CMK (cell line): Measurements from ENCODE around the gene ZBTB22.

Experiments used
- DNase-seq: peaks from one replicate; pipeline ENCODE4 v3.0.0-alpha.2; 2010; ENCODE audit warnings: low read depth

Gene ZBTB22

DNA sequence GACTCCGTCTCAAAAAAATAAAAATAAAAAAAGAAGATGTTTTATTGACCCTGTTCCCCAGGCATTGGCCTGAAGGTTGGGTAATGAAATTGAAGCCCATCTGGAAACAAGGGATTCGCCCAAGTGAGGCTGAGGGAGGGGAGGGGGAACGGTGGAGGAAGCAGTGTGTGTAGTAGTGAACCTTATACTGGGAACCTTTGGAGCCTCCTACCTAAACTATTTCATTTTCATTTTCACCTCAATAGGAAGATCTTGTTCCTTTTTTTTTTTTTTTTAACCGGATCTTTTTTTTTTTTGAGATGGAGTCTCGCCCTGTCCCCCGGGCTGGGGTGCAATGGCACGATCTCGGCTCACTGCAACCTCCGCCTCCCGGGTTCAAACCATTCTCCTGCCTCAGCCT is 13.2 kb upstream of the ZBTB22 start:
- no peak for DNase-seq

DNA sequence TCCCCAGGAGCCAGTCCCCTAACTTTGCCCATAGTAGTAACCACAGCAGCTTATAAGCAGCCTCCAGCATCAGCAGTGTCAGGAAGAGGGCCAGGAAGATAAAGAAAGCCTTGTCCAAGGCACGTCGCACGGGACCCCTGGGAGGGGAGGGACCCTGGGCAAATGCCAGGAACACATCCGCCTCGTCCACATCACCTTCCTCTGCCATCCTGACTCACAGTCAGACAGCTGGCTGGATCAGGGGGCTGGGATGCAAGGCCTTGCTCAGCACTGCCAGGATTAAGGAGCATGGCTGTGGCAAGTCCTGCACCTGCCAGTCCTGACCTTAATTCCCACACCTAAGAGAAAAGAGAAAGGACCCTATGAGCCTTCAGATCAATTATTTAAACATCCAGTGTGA is 11.5 kb upstream of the ZBTB22 start:
- DNase-seq: no peak

DNA sequence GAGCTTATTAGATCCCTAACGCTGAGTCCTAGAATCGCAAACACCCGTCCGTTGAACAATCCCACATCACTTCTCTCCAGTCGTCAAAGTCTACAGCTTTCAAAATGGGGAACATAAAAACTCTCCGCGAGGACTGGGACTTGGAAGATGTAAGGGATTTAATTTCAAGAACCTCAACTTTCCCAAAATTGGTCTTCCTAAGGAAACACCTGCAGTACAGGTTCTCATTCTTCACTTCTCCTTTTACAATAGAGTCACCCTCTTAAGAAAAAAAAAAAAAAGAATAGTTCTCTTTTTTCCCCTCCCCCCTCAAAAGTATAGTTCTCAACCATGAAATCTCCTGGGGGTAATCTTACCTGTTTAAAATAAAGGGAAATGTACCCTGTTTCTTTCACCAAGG is 6.6 kb upstream of the ZBTB22 start:
- DNase-seq: no peak

DNA sequence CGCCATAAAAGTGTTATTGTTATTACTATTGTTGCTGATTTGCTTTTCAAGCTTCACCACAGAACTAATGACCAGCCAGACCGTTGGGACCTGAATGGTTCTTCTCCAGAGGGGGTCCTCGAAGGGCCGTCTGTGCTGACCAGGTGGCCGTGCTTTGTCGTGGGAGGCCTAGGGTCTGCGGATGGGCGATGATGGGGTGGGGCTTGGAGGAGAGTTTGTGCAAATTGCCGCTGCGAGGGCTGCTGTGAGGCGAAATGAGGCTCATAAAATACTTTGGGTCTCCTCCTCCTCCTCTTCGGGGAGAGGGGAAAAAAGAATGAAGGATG is 6.0 kb upstream of the ZBTB22 start:
- no peak for DNase-seq

DNA sequence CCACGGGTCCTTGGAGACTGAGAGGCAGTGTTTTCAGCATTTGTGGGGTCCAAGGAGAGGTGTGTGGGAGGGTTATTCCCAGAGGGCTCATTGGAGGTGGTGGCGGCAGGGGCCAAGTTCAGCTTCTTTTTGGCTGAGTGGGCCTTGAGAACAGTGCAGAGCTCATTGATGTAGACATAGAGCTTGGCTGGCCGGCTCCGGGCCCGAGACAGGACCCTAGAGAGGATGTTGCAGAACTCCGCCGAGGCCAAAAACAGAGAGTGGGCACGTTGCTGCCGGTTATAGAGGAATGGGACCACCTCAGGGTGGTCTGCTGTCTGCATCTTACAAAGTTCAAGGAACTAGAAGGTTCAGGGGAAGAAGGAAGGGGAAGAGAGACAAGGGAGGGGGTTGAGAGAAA is 3.7 kb upstream of the ZBTB22 start:
- DNase-seq: no peak

DNA sequence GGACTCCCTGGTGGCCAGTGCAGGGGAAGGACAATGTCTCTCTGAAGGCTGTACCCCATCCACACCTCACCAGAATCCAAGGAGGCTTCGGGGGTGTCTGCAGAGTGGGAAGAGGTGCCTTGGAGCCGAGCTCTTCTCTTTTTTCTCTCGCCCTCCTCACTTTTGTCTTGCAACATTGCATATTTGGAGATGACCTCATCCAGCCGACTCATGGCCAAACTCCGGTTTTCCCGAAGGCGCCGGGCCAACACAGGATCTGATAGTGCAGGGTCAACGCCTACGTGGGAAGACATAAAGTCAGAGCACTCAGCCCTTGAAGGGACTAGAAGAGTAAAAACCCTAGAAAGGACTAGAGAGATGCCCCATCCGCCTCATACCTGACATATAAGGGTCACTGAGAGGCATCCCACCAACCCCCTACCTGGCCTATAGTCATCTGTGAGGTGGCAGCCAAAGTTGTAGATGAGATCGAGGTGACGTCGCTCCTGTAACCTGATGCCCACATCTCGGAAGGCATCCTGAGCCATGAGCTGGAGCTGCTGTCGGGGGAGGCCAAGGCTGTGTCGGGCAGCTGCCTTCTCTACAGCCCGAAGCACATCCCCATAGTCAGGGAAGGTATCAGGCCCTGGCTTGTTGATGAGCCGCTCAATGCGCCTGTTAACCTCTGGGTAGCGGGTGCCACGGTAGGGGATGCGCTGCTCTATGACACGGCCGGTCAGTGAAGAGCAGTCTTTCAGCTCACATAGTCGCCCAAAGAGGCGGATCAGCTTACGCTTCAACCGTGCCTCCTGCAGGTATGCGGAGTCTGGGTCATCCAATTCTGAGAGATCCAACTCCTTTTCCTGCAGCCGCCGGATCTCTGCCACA is 3.0 kb upstream of the ZBTB22 start:
- no peak for DNase-seq

DNA sequence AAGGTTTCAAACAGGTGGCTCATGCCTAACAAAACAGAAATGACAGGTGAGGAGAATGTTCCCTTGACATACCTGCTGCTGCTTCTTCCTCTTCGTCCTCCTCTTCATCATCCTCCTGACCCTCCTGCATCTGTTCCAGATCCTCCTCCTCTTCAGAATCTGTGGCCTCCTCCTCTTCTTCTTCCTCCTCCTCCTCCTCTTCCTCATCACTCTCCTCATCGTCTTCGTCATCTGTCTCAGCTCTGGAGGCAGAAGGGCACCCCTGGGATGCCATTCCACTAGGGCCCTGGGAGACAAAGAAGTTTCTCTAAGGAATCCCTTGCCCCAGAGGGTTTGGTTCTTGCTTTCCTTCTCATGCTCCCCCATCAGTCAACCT is 2.4 kb upstream of the ZBTB22 start:
- DNase-seq: no peak

DNA sequence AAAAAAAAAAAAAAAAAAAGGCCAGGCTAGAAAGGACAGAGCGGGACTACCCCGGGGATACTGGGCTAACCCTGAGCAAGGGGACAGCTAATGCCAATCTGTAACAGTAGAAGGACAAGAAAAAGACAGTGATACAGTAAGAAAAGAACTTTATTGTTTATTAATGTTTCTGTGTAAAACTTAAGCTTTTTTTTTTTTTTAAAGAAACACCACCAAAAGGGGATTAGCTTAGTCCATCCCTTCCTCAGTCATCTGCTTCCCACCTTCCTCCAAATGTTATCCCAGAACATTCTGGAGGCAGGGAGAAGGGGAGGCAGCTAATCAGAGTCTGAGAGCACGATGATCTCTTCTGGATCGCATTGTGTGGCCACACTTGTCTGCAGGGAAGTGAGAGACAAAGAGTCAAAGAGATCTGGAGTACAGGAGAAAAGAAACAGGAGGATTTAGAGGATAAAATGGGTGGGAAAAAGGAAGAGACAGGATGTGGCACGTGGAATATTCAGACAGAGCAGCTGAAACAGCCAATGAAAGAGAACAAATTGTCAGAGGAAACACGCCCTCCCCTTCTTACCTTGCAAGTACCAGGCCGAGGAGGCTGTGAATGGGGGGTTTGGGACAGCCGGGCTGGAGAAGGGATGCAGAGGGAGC is 1.0 kb upstream of the ZBTB22 start:
- no peak for DNase-seq

DNA sequence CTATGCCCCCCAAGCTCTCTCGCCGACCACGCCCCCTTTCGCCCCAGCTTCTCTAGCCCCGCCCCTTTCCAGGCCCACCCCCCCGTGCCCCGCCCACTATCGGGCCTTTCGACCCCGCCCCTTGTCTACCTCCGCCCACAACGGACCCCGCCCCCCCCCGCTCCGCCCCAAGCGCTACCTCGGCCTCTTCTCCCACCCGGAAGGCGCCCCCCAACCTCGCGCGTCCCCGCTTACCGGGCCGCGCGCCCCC is 200 bp downstream of the ZBTB22 start:
- DNase-seq: no peak

DNA sequence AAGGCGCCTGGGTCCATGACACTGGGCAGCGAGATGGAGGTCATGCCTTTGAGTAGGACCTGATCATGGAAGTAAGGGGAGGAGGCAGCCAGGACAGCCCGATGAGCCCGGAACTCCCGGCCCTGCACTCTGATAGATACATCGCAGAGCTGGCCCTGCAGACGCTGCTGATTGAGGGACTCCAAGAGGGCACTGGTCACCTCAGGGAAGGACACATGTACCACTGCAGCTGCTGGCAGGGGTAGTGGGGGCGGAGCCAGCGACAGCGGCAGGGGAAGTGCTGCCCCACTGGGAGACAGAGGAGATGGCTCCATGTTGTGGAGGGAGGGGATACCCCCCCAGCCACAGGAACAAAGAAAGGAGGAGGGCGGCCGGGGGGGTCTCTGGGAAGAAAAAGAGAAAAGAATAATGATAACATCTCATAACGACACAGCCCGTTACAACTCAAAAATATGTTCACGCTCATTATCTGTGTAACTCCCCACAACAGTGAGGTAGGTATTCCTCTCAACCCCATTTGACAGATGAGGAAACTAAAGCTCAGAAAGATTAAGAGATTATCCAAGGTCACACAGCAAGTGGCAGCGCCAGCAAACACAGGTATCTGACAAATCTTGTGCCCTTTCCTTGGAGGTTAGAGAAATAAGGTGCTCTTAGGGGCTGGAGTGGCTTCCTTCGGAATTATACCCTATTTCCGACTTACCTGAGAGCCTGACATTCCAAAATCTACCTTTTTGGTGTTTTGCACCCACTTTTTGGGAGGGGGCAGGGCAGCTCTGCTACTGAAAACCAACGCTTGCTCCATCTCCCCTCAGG is 733 bp downstream of the ZBTB22 start:
- DNase-seq: no peak

DNA sequence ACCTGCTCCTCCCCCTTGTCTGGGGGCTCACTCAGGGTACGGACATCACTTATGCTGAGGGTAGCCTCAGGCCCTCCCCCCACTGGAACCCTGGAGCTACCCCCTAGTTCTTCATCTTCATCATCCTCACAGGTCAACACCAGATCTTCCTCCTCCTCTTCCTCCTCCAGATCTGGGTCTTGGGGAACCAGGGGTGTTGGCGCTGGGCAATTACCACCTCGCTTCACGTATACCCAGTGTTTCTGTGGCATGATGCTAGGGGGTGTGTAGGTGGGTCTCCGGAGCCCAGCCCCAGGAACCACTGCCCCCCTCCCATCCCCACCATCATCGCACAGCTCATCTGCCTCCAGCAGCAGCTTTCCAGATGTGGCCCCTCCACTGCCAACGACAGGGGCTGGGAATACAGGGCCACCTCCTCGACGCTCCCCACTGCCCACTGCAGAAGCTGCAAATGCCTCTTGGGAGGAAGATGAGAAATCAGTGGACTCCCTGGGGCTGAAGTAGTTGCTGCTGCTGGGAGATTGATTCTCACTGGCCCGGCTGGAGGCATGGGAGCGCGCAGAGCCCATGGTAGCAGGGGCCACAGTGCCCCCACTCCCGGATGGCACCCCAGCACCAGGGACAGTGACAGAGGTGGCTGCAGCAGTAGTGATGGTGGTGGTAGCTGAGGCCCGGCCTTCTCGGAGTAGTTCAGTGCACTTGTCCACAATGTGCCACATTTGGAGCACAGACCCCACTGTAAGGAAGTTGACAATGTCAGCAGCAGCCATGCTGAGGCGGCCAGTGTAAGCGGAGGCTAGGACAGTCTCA is 1.5 kb downstream of the ZBTB22 start:
- DNase-seq: no peak

DNA sequence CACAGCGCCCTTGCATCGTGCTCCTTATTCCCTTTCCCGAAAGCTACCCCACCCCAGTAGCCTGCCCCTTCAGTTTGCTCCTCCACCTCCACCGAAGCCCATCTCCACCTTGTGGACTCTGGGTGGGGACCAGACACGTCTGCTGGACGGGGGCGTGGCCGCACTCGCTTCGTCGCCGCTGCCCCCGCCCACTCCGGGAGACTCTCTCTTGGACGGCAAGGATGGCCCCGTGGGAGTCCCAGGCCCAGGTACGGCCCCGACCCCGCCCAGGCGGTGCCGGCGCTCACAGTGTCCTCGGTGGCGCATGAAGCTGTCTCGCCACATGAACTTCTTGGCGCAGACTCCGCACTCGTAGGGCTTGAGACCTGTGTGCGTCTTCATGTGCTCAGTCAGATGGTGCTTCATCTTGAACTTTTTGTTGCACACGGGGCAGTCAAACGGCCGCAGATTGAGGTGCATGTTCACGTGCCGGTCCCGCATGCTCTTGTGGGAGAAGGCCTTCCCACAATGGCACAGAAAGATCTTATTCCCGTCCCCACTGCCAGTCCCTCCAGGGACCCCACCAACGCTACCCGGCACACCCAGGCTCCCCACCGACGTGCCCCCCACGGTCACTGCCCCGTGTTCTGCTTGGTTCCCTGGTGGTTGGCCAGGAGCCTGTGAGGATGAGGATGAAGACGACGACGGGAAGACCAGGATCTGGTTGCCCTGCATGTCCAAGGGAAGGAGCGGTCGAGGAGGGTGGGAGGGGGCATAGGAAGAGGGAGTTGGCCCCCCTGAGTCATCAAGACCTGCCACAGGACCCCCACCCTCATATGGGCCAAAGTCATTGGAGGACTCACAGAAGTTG is 2.4 kb downstream of the ZBTB22 start:
- no peak for DNase-seq

DNA sequence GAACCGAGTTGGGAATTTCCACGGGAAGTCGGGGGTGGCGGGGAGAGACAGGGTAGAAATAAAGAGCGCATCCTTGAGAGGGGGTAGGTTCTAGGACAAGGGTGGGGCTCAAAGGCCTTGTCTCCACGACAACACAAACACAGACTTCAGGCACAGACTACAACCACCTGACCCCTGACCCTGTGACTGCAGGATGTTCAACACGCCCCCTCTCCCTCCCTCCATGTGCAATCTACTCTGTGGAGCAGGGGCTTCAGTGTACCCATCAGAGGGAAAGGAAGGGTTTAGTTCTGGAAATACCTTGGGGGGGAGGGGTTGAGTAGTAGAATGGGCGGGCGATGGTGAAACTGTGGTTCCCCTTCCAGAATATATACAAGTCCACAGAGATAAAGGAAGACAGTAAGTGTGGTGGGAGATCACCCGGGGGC is 3.0 kb downstream of the ZBTB22 start:
- no peak for DNase-seq

DNA sequence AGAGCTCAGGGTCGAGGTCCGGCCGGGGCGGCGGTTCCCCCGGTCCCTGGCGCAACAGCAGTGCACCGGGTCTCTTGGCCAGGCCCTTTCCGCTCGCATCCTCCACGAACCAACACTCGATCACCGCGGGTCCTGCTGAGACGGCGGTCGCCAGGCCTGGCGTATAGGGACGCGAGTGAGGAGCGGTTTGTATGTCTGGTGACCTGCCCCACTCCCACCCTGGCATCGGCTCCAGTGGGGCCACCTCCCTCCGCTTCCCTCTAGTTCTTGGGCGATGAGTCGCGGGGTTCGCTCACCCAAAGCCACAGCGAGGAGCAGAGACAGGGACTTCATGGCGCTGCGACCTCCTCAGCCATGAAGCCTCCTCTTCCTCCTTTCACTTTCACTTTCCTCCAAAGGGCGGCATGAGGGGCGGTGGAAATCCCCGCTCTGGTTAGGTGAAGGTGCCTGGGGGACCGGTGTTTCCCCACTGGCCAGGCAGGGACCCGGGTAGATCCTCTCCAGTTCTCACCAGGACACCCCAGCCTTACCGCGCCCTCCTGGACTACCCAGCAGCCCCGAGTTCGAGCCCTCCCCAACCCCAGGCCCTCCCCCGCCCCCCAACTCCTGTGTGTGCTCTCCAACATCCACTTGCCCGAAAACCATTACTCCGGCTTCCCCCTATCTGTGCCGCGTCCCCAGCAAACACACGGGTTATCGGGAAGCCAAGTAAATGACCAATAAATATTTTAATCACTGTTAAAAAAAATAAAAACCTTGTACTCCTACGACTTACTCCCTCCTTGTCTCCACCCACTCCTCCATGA is 3.6 kb downstream of the ZBTB22 start, which contains the start of gene TAPBP:
TSS of gene TAPBP (minus strand) at position 370 of the 806 bp plus-strand sequence. CDS start at position 333, 37 bp downstream.
- DNase-seq: no peak

DNA sequence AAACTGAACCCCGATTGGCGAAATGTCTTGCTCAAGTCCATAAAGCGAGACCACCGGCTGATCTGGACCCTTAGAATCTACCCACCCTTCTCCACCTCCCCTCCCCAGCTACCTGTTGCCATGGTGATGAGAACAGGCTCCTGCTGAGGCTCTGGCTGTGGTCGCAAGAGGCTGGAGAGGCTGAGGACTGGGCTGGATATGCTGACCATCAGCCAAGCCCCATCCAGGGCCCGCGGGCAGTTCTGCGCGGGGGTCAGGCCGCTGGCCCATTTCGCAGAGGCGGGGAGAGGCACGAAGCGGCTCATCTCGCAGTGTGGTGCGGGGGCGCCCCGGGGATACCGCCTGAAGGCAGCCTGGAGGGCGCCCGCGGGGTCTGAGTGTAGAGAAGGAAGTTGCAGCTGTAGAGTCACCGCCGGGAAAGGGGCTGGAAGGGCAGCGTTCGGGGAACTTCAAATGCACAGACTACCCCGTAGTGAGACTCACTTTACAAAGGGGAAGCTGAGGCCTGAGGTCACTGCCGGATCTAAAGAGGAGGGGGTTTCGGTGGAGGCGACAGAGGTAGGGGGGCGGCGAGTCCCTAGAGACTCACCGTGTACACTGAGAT is 4.3 kb downstream of the ZBTB22 start:
- no peak for DNase-seq

DNA sequence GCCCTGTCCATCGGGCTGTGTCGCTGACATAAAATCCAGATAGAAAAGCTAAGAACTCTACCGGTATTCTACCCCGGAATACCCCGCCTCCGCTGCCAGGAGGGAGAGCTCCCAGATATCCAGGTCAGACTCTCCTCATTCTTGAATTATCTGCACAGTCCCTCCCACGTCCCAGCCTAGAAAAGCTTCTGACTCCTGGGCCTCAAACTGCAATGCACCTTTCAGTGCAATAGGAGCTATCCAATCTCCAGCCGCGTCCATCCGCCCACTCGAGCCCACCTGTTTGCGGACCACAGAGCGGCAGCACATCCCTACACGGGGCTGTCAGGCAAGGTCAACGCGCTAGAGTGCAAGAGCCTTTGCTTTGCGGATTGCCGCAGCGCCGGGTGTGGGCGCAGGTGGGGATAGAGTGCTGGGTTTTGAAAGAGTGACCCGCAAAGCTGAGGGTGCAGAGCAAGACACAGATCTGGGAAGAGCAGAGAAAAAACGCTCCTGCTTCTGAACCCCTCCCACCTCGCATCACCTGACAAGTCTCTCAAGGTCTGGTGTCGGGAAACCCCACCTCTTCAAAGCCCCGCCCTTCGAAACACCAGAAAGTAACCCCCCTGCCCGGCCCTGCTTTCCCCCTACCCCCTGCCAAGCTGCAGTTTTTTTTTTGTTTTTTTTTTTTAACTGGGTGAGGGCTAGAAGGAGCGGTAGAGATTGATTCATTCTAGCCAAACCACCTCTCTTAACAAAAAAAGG is 5.0 kb downstream of the ZBTB22 start:
- DNase-seq: no peak

DNA sequence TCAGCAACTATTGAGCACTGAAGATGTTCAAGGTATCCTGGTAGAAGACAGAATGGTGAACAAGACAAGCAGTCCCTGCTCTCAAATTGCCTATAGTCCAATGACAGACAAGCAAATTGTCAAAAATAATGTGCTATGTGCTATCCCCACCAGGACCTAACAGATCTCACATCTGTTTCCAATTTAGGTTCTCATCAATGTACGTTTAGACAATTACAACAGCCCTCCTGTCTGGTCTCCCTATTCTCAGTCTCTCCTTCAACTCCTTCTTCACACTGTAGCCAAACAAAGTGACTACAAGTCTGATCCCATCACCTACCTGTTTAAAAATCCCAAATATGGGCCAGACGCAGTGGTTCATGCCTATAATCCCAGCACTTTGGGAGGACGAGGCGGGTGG is 11.2 kb downstream of the ZBTB22 start:
- DNase-seq: no peak

DNA sequence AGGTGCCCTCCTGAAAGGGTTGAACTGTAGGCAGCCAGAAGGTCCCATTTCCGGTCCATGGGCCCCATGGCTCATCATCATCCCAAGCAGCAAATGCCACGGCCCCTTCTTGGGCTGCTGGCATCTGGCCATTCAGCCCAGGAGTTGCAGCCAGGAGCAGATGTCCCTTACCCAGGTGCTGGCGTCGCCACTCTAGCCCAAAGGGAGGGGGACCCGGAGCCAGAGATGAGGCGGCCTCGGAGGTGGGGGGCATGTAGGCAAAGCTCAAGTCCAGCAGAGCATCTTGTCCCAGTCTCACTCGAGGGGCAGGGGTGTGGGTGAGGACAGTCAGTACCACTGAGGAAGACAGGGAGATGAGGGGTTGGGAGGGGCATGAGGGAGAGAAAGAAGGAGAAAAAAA is 12.5 kb downstream of the ZBTB22 start:
- DNase-seq: no peak

DNA sequence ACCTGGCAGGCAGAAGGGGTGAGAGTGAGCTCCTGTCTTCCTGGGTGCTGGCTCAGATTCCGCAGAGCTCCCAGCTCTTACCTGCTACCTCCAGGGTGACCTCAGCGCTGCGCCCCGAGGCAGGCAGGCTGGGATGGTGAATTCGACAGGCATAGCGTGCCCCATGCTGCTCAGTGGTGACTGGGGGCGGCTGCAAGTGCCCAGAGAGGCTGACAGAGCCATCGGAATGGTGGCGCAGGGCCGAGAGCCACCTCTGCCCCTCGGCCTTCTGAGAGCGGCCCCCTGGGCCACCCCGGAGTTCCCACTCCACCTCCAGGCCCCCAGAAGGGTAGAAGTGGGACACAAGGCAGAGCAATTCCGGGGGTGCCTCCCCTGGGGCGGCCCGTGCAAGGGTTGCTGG is 13.3 kb downstream of the ZBTB22 start:
- no peak for DNase-seq
